Natural killer cell (primary cell): ENCODE data around the gene ABCC4. TPM values are rescaled to one million over a fixed set of nuclear protein-coding genes. Genes with fewer than 3 reads are reported as not detected.
"Not testable (repeated sequence)": the region's sequence is repeated elsewhere in the genome, so short reads cannot be mapped to it uniquely, and the experiment has no call there.

ENCODE experiments used
- ATAC-seq, 3 donors: fragments of 150-1000 bp in 2 of 3; fragments of 200-7000 bp in 1 of 3; cut with Tn5 transposase; 1 replicate in 1 of 3; 2 replicates in 2 of 3; pipeline ENCODE4 v1.10.0; 2021; ENCODE audit warnings: mild to moderate bottlenecking in 2 of 3, moderate library complexity in 2 of 3
- DNase-seq, 2 donors: peaks; one replicate each; pipeline versions ENCODE4 v3.0.0 to v3.0.0-alpha.2; 2013 to 2021; ENCODE audit warnings: mixed read lengths in 1 of 2
- H3K27ac ChIP-seq: one replicate; pipeline ENCODE4 v1.5.1; 2013; ENCODE audit warnings: mild to moderate bottlenecking, low read length
- H3K27me3 ChIP-seq: one replicate; pipeline ENCODE4 v1.6.1; 2013; ENCODE audit warnings: low read length; ENCODE audit not compliant: control insufficient read depth, insufficient read depth
- H3K36me3 ChIP-seq: one replicate; pipeline ENCODE4 v1.6.1; 2013; ENCODE audit warnings: low read length; ENCODE audit not compliant: control insufficient read depth, insufficient read depth
- H3K4me1 ChIP-seq: one replicate; pipeline ENCODE4 v1.6.1; 2013; ENCODE audit warnings: low read length; ENCODE audit not compliant: control insufficient read depth, insufficient read depth
- H3K4me3 ChIP-seq: one replicate; pipeline ENCODE4 v1.5.1; 2013; ENCODE audit warnings: low read length
- H3K9me3 ChIP-seq: one replicate; pipeline ENCODE4 v1.6.1; 2013; ENCODE audit warnings: low read length; ENCODE audit not compliant: control insufficient read depth, insufficient read depth
- H3K27ac Mint-ChIP-seq, 2 donors: one replicate each; pipeline ENCODE4 v1.8.0; 2022; ENCODE audit warnings: mild to moderate bottlenecking in 2 of 2, mixed read lengths in 2 of 2, moderate library complexity in 1 of 2
- H3K27me3 Mint-ChIP-seq, 2 donors: one replicate each; pipeline ENCODE4 v1.8.0; 2022; ENCODE audit warnings: low read depth in 2 of 2, mixed read lengths in 2 of 2
- H3K36me3 Mint-ChIP-seq: one replicate; pipeline ENCODE4 v1.8.0; 2022; ENCODE audit warnings: mixed read lengths
- H3K4me1 Mint-ChIP-seq, 2 donors: one replicate each; pipeline ENCODE4 v1.8.0; 2022; ENCODE audit warnings: mixed read lengths in 2 of 2
- H3K4me3 Mint-ChIP-seq: one replicate; pipeline ENCODE4 v1.8.0; 2022; ENCODE audit warnings: mild to moderate bottlenecking, moderate library complexity, mixed read lengths
- H3K9me3 Mint-ChIP-seq, 2 donors: one replicate each; pipeline ENCODE4 v1.8.0; 2022; ENCODE audit warnings: mixed read lengths in 2 of 2
- CTCF ChIP-seq: fragments of 200-600 bp; IDR thresholded peaks from one replicate; pipeline ENCODE4 v1.8.0; 2022; ENCODE audit warnings: antibody characterized with exemption
- WGBS: methylation state at CpG from one replicate; pipeline ENCODE4 v1.1.7; 2013; ENCODE audit warnings: missing lambda C conversion rate; ENCODE audit not compliant: insufficient coverage; 5-methylcytosine and 5-hydroxymethylcytosine counted together
- intact Hi-C: fragments of 100-400 bp; cut with micrococcal nuclease; formaldehyde crosslinking; loops from one replicate; pipeline ENCODE4 v1.14.2; 2022
- total RNA-seq, 4 donors: library from RNA; stranded (reverse); fragments of 120-200 nt in 1 of 4; gene quantifications; one replicate each; pipeline versions ENCODE4 v1.2.3 to v1.2.4, GENCODE V29; 2013 to 2022

The ABCC4 gene
- total RNA-seq, 3 donors from 2014 or later (not counting 1 experiment from before 2014, with no cell fraction given): 4.8 to 10.3 (median 6.5) TPM

GRCh38 chr13:95168191-95168590 is 133.1 kb downstream of the ABCC4 start:
- 94% methylated on average over 6 of the region's 6 CpGs for WGBS
- H3K27ac Mint-ChIP-seq: no peak overlapping the region
- H3K4me3 Mint-ChIP-seq: no peak overlapping the region
- H3K27me3 Mint-ChIP-seq: no peaks in the 10 kb centered on the region
- no peaks in the 10 kb centered on the region for H3K4me1 Mint-ChIP-seq
- TF ChIP-seq CTCF: no peak
- no peaks in the 10 kb centered on the region for H3K36me3 Mint-ChIP-seq
- no peaks in the 10 kb centered on the region for H3K9me3 Mint-ChIP-seq
- Histone ChIP-seq H3K9me3 (no peaks in the 10 kb centered on the region), H3K27ac (no peak overlapping the region), H3K4me1 (no peaks in the 10 kb centered on the region), H3K36me3 (peaks cover 3% of the 10 kb centered on the region), H3K4me3 (no peak overlapping the region), H3K27me3 (no peaks in the 10 kb centered on the region)
- DNase-seq (no peak), ATAC-seq (no peak)
- intact Hi-C loops: no loop called here

- H3K4me1 Mint-ChIP-seq, intact Hi-C loops, H3K27ac Mint-ChIP-seq, H3K36me3 Mint-ChIP-seq, H3K4me3 Mint-ChIP-seq, H3K4me1 ChIP-seq, H3K9me3 Mint-ChIP-seq, DNase-seq, ATAC-seq, H3K27me3 ChIP-seq, H3K27ac ChIP-seq, H3K9me3 ChIP-seq, H3K27me3 Mint-ChIP-seq, H3K4me3 ChIP-seq, H3K36me3 ChIP-seq: not testable (repeated sequence)
- WGBS: 97% methylated on average over 4 of the region's 5 CpGs
Measured at GRCh38 chr13:95167003-95167402, 134.2 kb downstream of the ABCC4 start.

GRCh38 chr13:95164830-95165229 is 136.4 kb downstream of the ABCC4 start:
- Histone ChIP-seq H3K4me1 (no peaks in the 10 kb centered on the region), H3K27me3 (no peaks in the 10 kb centered on the region), H3K27ac (no peak overlapping the region), H3K4me3 (no peak overlapping the region), H3K36me3 (peaks cover 4% of the 10 kb centered on the region), H3K9me3 (no peaks in the 10 kb centered on the region)
- intact Hi-C loops: no loop called here
- 100% methylated on average over 4 of the region's 4 CpGs for WGBS
- no peak for TF ChIP-seq CTCF
- Mint-ChIP-seq H3K27ac (no peak overlapping the region), H3K27me3 (no peaks in the 10 kb centered on the region), H3K4me1 (no peaks in the 10 kb centered on the region), H3K36me3 (no peaks in the 10 kb centered on the region), H3K4me3 (no peak overlapping the region), H3K9me3 (no peaks in the 10 kb centered on the region)
- DNase-seq (no peak), ATAC-seq (no peak)

GRCh38 chr13:95160112-95160906 is 140.9 kb downstream of the ABCC4 start:
- no peaks in the 10 kb centered on the region for H3K4me1 ChIP-seq
- WGBS: 87% methylated on average over 4 of the region's 4 CpGs
- no peaks in the 10 kb centered on the region for H3K9me3 ChIP-seq
- no peak overlapping the region for H3K4me3 ChIP-seq
- no peak overlapping the region for H3K27ac Mint-ChIP-seq
- no peak for TF ChIP-seq CTCF
- DNase-seq (no peak), ATAC-seq (no peak)
- no peaks in the 10 kb centered on the region for H3K9me3 Mint-ChIP-seq
- no peaks in the 10 kb centered on the region for H3K36me3 Mint-ChIP-seq
- intact Hi-C loops: no loop called here
- no peaks in the 10 kb centered on the region for H3K27me3 ChIP-seq
- no peaks in the 10 kb centered on the region for H3K4me1 Mint-ChIP-seq
- H3K27me3 Mint-ChIP-seq: no peaks in the 10 kb centered on the region
- H3K4me3 Mint-ChIP-seq: no peak overlapping the region
- H3K27ac ChIP-seq: no peak overlapping the region
- H3K36me3 ChIP-seq: peaks cover 4% of the 10 kb centered on the region
